DMS153 treated with DMSO at 0.1 percent for 48 hours (cell line): ENCODE measurements around the gene DGCR8.
"Not testable (repeated sequence)": the region's sequence is repeated elsewhere in the genome, so short reads cannot be mapped to it uniquely, and the experiment has no call there.

Experiments used
- DNase-seq: peaks from one replicate; lab custom pipeline; 2025; ENCODE audit not compliant: unreplicated experiment; lab: John Stamatoyannopoulos, UW

The DGCR8 gene

GRCh38 chr22:20065896-20066616 is 14.0 kb upstream of the DGCR8 start:
- no peak for DNase-seq

GRCh38 chr22:20066617-20067383 is 13.2 kb upstream of the DGCR8 start:
- DNase-seq: no peak

GRCh38 chr22:20067384-20067682 is 12.7 kb upstream of the DGCR8 start:
- DNase-seq: not testable (repeated sequence)

- DNase-seq: no peak
Measured at GRCh38 chr22:20068640-20069039, 11.4 kb upstream of the DGCR8 start.

GRCh38 chr22:20069331-20070042 is 10.6 kb upstream of the DGCR8 start:
- no peak for DNase-seq

GRCh38 chr22:20071524-20071972 is 8.5 kb upstream of the DGCR8 start:
- no peak for DNase-seq

- no peak for DNase-seq
Measured at GRCh38 chr22:20076627-20077172, 3.3 kb upstream of the DGCR8 start.

GRCh38 chr22:20080445-20080775 is 369 bp downstream of the DGCR8 start:
- no peak for DNase-seq

GRCh38 chr22:20080776-20081654 is 974 bp downstream of the DGCR8 start:
- DNase-seq: peak; percentile 1

- no peak for DNase-seq
Measured at GRCh38 chr22:20083157-20083890, 3.3 kb downstream of the DGCR8 start.

- DNase-seq: no peak
Measured at GRCh38 chr22:20083891-20084546, 4.0 kb downstream of the DGCR8 start.

- no peak for DNase-seq
Measured at GRCh38 chr22:20084547-20085413, 4.7 kb downstream of the DGCR8 start.

GRCh38 chr22:20085651-20086050 is 5.6 kb downstream of the DGCR8 start:
- no peak for DNase-seq

- no peak for DNase-seq
Measured at GRCh38 chr22:20086101-20086599, 6.1 kb downstream of the DGCR8 start.

GRCh38 chr22:20086763-20087162 is 6.7 kb downstream of the DGCR8 start:
- DNase-seq: no peak

- no peak for DNase-seq
Measured at GRCh38 chr22:20087319-20088262, 7.5 kb downstream of the DGCR8 start.

- no peak for DNase-seq
Measured at GRCh38 chr22:20088263-20088648, 8.2 kb downstream of the DGCR8 start.
